HG03196 (cell line): Measurements from ENCODE around the gene SLC6A19.

Source experiments
- ATAC-seq: cut with Tn5 transposase; IDR thresholded peaks from one replicate; pipeline ENCODE4 v1.9.1; 2021; ENCODE audit not compliant: unreplicated experiment

The SLC6A19 gene

DNA sequence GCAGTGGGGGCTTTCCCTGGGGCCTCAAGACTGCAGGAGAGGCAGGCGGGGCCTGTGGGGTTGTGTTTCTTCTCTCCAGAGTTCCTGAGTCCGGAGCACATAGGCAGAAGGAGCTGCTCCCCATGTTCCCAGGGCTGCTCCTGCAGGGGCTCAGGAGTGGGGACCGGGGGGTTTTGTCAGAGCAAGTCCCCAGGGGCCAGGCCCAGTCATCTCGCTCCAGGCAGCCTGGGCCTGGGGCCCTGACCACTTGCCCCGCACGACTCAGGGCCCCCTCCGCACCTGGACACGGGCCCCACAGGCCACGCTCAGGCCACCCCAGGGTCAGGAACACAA lies 22.0 kb upstream of the SLC6A19 start:
- ATAC-seq = no peak

DNA sequence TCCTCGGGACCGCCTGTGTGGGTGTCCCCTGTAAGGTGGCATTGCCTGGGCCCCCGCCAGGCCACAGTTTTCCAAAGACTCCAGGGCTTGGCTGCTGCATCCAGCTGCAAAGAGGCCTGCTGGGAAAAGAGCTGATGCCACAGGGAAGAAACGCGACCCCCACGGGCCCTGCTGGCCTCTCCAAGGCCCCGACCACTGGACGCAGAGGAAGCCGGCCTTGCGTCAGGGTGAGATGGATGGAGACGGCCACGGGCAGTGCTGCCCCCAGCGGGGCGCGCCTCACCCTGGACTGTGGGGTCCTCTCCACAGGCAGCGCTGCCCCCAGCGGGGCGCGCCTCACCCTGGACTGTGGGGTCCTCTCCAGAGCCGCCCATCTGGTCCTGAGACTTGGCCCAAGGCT lies 21.3 kb upstream of the SLC6A19 start:
- no peak for ATAC-seq

DNA sequence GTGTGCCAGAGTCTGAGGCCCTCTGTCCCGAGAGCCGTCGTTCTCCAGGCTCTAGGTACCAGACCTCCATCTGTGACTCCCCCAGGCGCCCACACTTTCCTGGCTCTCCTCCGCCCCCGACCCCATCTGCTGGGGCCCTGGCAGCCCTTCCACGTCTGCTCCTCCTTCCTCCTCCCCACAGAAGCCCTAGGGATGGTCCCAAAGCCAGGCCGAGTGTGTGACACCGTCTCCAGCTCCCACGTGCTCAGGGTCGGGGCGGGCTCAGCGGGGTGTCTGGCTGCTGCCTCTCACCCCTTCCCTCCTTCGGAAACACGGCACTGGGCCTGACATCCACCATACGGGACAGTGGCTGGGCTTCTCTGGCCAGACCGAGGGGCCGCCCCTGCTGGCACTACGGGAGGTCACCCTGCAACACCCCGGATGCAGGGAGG lies 20.5 kb upstream of the SLC6A19 start:
- no peak for ATAC-seq

DNA sequence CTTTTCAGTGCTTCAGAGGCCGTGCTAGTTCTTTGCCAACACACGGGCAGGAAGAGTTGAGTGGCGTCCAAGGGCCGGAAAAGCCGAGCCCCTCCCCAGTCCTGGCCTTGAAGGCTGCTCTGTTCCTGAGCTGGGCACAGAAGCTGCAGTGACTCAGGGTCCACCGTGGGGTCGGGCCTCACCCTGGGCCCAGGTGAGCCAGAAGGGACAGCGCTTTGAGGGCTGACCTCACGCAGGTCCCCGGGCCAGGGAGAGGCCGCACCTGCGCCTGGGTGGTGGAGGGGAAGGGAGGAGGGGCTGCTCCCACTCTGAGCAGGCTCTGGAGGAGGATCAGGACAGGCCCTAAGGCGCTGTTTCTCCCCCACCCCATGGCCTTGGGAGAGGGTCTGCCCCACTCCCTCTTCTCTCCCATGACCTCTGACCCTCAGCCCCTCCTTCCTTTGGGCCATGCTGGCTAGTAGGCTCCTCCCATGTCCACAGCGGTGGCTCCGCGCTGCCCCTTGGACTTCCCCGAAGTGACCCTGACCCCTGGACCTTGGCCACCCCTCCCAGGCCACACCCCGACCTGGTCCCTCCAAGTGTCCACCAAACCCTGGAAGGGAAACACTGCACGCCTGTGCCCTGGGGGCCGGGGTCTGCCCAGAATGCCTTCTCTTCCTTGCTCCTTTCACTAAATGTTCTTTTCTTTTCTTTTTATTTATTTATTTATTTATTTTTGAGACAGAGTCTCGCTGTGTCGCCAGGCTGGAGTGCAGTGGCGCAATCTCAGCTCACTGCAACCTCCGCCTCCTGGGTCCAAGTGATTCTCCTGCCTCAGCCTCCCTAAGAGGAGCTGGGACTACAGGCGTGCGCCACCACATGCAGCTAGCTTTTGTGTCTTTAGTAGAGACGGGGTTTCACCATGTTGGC lies 19.7 kb upstream of the SLC6A19 start:
- no peak for ATAC-seq

DNA sequence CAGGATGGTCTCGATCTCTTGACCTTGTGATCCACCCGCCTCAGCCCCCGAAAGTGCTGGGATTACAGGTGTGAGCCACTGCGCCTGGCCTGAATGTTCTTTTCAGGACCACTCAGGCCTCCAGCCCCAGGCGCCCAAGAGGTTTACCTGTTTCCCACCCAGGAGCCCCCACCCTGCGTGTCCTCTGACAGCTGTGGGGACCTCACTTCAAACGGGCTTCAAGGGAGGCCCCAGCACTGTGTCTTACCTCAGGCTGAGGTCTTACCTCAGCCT lies 19.1 kb upstream of the SLC6A19 start:
- ATAC-seq = no peak

DNA sequence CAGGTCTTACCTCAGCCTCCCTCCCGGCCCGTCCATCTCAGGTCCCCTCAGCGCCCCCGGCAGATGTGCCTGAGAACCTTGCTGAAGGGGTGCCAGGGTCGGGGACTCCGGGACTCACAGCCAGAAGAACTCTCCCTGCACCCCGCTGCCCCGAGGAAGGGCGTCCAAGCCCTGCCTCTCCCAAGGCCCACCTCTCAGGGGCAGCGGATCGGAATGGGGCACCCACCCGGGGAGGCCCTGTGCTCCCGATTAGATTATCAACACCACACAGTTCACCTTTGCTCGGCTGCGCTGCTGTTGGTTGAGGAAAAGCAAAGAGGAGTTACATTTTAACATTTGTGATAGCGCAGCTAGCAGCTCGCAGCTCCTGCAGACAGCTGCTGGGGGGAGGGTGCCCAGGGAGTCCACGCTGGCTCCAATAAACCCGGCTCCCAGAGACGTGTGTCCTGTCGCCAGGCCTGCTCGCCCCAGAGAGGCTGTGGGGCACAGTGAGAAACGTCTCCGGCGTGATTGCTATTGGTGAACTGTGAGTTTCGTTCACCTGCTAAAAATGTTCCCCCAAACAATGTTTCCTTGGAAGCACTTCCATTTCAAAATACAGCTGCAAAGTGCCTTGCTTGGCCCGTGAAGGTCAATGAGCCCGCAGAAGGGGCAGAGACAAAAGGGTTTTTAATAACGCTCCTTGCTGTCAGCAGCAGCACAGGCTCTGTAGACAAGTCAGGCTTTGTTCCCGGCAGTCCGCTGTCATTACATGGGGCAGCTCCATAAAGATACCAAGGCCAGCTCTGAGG lies 18.6 kb upstream of the SLC6A19 start:
- ATAC-seq = no peak

DNA sequence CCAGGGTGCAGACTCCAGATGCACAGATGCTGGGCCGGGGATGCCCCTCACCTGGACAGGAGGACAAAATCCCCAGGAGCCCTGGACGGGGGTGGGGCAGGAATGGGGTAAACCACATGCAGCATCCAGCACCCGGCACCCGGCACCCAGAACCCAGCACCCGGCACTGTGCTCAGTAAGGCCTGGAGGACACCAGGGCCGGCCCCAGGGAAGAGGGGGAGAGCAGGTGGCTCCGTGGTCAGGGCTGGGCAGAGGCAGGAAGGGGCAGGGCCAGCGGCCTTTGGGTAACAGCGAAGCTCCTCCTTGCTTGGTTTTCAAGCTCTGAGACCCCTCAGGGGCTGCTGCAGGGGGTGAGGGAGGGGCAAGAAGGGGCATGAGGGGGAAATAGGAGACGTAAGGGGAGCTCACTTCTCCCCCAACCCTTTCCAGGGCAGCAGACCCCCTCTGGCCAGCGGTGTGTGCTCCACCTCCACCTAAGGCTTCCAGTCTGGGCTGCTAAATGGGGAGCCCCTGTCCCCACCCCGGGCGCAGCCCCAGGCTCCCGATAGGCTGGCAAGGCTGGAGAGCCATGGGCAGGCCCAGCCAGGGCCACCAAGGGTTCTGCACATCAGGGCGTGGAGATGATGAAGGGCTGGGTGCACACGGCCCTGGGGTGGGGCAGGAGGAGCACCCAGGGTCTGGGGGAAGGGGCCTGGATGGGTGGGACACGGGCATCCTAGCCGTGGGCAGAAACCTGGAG lies 17.8 kb upstream of the SLC6A19 start:
- no peak for ATAC-seq

DNA sequence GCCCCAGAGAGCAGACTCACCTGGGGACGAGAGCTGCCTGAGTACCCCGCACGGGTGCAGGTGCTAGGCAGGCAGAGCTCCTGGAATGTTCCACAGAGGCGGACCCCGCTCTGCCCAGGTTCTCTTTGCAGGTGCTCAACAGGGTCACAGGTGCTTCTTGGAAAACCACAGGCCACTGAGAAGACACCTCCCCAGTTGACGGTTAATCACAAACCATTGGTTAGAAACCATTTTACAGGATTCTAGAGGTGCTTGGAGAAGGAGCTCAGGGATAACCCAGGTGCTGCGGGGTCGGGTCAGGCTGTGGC lies 17.3 kb upstream of the SLC6A19 start:
- ATAC-seq = no peak

DNA sequence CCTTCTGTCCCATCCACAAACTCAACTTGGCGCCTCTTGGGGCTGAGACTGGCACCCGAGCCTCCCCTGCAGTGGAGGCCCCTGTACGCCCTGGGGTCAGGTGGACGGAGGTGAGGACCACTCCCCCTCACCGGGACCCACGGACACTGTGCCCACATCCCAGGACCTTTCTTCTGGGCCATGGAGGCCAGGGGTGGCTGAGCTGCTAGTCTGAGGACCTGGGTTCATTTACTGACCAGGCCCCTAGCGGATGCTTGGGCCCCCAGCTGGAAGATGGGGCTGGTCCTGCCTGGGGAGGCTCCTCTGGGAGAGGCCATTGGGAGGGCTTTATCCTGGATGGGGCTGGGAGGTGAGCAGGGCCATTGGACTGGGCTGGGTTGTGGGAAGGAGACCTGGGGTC lies 16.9 kb upstream of the SLC6A19 start:
- no peak for ATAC-seq

DNA sequence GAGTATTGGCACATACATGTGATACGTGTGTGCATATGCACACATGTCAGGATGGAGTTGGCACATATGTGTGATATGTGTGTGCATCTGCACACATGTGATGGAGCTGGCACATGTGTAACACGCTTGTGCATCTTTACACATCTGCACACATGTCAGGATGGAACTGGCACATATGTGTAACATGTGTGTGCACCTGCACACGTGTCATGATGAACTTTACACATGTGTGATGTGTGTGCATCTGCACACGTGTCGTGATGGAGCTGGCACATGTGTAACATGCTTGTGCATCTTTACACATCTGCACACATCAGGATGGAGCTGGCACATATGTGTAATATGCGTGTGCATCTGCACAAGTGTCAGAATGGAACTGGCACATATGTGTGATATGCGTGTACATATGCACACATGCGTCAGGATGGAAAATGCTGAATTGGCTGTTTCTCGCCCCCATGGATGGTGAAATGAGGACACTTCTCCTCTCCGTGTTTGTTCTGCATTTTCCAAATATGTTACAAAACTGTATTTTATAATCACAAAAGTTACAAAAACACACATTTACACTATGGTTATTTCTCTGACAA lies 16.3 kb upstream of the SLC6A19 start:
- ATAC-seq = no peak

DNA sequence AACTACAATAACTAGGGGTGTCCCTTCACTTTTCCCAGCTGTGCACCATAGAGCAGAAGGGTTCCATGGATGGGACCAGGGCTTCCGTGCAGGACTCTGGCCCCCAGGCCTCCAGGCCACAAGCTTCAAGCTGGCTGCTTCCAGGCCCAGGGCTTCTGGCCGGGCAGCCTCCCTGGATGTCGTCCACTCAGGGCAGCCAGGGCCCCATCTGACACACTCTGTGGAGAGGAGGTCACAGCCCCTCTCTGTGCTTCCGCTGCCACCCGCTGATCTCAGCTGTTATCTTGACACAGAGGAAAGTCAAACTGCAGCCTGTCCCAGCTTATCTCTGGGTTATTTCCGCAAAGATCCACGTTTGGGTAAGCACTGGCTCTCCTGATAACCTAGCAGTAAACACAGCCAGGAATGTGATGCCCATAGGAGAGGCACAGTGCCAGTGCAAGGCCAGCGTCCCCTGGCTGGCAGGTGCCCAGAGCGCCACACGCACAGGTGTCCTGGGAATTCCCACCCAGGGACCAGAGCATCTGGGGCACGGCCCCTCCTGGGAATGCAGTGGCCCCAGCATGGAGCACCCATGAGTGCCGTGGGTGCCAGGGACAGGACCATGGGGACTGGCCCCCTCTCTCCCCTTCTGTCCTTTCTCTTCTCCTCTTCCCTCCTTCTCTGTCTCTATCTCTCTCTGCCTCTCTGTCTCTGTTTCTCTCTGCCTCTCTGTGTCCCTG lies 15.6 kb upstream of the SLC6A19 start:
- no peak for ATAC-seq

DNA sequence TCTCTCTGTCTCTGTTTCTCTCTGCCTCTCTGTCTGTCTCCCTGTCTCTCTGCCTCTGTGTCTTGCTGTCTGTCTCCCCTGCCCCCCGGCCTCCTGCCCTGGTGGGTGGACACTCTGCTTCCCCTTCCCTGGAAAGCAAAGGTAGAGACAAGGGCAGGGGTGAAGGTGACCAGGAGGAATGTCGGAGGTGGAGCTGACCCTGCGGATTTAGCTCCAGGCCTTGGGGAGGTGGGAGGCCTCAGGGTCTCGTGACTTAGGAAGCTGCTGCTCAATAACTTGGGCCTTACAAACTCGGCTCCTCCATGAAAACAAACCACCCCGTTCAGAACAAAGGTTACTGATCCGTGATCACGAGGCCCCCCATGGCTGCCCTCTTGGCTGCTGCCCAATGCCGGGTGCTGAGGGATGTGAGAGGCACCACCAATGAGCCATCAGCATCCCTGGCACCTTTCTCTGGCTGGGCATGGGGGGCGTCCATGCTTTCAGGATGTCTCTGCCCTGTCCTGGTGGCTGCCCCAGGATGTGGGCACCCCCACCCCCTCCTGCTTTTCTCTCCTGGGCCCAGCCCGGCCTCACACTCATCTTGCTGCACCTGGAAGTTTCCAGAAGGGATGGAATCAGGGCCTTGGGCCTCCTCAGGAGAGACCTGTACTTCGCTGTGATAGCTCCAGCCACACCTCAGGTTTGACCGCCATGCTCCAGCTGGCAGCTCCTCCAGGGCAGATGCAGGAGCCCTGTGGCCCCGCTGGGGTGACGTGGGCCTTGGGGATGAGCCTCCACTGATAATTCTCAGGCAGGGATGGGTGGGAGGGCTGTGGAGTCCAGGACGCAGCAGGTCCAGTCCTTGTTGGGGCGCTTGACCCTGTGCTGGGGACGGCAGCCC lies 14.8 kb upstream of the SLC6A19 start:
- no peak for ATAC-seq

DNA sequence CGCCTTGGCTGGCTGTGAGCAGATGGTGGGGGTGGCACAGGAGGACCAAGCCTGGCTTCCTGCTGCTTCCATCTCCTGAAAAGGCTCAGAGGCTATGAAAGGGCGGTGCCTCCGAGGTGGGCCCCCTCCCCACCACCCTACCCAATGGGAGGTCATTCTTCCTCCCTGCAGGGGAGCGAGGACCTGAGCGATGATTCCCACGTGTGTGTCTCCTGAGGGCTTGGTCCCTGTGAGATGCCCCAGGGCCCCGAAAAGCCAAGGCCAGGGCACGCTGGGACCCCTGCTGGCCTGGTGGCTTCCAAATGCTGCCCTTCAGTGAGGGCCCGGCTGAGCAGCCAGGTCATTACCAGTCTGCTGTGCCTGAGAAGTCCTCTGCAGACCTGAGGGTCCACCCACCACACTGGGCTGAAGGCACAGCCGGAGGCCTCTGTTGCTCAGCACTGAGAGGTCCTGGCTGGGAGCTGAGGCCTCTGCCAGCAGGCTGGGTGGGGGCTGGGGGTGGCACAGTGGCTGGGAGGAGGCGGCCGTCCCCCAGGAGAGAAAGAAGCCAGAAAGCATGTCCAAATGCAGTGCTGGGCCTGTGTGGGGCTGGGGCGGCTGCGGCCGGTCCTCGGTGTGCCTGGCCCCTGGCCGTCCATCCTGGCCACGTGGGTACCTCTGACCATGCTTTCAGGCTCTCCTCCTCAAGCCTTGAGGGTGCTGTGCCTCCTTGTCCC lies 14.0 kb upstream of the SLC6A19 start:
- ATAC-seq = no peak

DNA sequence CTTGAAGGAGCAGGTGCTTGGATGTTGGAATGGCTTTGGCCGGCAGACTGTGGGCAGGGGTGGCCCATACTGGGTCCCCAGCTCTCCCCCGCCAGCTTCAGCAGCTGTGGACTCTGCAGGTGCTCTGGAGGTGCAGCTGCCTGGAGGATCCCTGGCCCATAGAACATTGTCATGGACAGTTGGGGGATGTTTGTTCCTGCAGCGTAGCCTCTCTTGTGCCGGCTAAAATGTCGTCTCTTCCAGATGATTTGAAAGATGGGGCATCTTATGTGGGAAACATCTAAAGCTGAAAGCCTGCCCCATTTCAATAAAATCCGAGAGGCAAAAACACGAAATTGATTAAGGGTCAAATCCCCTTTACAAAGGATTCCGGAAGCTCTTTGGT lies 13.5 kb upstream of the SLC6A19 start:
- no peak for ATAC-seq

DNA sequence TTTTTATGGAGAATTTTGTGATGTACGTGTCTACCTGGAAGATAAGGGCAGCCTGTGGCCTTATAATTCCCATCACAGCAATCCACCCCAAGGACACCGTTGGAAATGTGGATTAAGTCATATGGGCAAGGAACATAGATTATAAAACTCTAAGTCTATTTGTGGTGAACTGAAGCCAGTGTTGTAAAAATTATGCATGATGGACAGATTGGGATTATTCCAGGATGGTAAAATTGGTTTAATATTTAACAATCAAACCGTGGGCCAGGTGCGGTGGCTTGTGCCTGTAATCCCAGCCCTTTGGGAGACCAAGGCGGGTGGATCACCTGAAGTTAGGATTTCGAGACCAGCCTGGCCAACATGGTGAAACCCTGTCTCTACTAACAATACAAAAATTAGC lies 12.9 kb upstream of the SLC6A19 start:
- no peak for ATAC-seq

DNA sequence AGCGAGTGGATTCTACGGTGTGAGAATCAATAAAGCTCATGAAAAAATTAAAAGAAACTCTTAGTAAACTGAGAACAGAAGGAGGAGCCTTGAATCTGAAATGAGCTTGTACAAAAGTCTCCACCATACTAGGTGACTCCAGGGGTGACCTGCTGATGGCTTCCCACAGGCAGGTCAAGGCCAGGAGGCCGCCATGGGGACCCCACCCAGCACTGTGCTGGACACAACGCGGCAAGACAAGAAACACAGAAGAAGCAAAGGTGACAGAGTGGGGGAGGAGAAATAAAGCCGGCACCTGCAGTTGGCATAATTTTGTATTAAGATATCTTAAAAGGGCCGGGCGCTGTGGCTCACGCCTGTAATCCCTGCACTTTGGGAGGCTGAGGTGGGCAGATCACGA lies 12.1 kb upstream of the SLC6A19 start:
- no peak for ATAC-seq

DNA sequence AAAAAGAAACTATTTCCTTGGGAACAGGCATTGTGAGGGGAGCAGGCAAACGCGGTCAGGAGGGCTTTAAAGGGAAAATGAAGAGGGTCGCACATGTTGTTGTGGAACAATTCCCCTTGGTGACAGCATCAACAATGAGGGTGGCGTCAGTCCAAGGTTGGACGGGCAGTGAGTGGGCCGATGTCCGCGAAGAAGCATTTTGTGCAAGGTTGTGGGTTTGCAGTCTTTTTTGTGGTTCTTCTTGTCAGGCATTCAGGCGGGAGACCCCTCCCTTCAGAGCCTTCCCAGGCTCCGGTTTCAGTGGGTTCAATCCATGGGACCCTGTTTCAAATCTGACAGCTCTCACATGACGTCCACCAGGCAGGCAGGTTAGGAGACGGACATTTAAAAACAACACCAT lies 11.1 kb upstream of the SLC6A19 start:
- ATAC-seq = no peak

DNA sequence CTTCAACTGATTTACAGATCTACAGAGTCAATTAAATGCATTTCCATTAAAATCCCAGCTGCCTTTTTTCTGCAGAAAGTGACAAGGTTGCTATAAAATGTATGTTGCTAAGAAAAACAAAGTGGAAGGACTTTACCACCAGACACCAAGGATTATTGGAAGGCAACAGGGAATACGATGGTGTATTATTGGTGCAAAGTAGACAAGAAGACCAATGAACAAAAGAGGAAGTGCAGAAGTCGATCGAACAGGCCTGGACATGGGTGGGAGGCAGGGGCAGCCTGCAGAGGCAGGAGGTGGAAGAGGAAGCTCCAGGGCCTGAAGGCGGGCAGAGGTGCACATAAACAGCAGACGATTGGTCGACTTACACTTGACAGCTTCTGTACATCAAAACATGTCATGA lies 10.6 kb upstream of the SLC6A19 start:
- no peak for ATAC-seq

DNA sequence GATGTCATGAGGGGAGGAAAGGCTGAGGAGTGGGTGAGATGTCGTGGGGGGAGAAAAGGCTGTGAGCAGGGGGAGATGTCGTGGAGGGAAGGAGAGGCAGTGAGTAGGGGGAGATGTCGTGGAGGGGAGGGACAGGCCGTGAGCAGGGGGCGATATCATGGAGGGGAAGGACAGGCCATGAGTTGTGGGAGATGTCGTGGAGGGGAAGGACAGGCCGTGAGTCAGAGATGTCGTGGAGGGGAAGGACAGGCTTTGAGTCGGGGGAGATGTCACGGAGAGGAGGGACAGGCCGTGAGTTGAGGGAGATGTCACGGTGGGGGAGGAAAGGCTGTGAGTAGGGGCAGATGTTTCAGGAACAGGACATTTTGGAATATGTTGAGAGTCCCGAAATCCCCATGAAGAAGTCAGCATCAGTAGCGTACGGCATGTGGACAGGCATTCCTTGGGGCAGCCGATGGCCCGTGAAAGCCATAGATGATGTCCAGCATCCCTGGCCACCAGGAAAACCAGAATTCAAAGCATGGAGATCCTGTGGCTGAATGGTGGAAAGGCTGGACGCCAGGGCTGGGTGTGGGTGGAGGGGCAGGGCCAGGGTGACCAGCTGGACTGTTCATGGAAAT lies 8.3 kb upstream of the SLC6A19 start:
- ATAC-seq = no peak
